KMS-11 (cell line): ENCODE data around the gene MTF2.

ENCODE experiments used
- H2AFZ ChIP-seq: fragments of 200-600 bp; sonication (generic); 2 replicates; pipeline ENCODE4 v1.6.1; 2016; ENCODE audit warnings: antibody characterized with exemption, mixed run types, low read depth
- H3K27ac ChIP-seq: fragments of 200-600 bp; sonication (generic); 2 replicates; pipeline ENCODE4 v1.6.1; 2016; ENCODE audit warnings: mild to moderate bottlenecking, mixed run types
- H3K27me3 ChIP-seq: fragments of 200-600 bp; sonication (generic); 2 replicates; pipeline ENCODE4 v1.6.1; 2017; ENCODE audit warnings: mild to moderate bottlenecking, low read depth, mixed run types, moderate library complexity; ENCODE audit not compliant: insufficient read depth
- H3K36me3 ChIP-seq: fragments of 200-600 bp; sonication (generic); 2 replicates; pipeline ENCODE4 v1.6.1; 2017; ENCODE audit warnings: mild to moderate bottlenecking, mixed run types; ENCODE audit not compliant: insufficient read depth
- H3K4me1 ChIP-seq: fragments of 200-600 bp; sonication (generic); 2 replicates; pipeline ENCODE4 v1.6.1; 2016; ENCODE audit warnings: mild to moderate bottlenecking, low read depth, mixed run types; ENCODE audit not compliant: poor library complexity, severe bottlenecking
- H3K4me2 ChIP-seq: fragments of 200-600 bp; sonication (generic); 2 replicates; pipeline ENCODE4 v1.7.0; 2016; ENCODE audit warnings: mild to moderate bottlenecking, mixed run types
- H3K4me3 ChIP-seq: fragments of 200-600 bp; sonication (generic); IDR thresholded peaks from 2 replicates; pipeline ENCODE4 v1.6.1; 2017; ENCODE audit warnings: low read depth, low read length, mixed read lengths; ENCODE audit not compliant: insufficient read depth
- H3K79me2 ChIP-seq: fragments of 200-600 bp; sonication (generic); 2 replicates; pipeline ENCODE4 v1.6.1; 2016; ENCODE audit warnings: low read depth, mixed run types; ENCODE audit not compliant: insufficient read depth
- H3K9ac ChIP-seq: fragments of 200-600 bp; sonication (generic); 2 replicates; pipeline ENCODE4 v1.6.1; 2016; ENCODE audit warnings: mild to moderate bottlenecking, mixed run types
- H4K20me1 ChIP-seq: fragments of 200-600 bp; sonication (generic); 2 replicates; pipeline ENCODE4 v1.6.1; 2016; ENCODE audit warnings: mild to moderate bottlenecking, mixed run types; ENCODE audit not compliant: insufficient read depth
- CTCF ChIP-seq: fragments of 200-600 bp; sonication (generic); conservative IDR thresholded peaks from 2 replicates; pipeline ENCODE4 v1.6.1; 2017; ENCODE audit warnings: low read depth, mild to moderate bottlenecking, antibody characterized with exemption, low read length, moderate library complexity, mixed read lengths

Gene MTF2

GRCh38 chr1:93095804-93096585 lies 16.9 kb downstream of the MTF2 start:
- no peaks in the 10 kb centered on the region for H3K27me3 ChIP-seq
- H4K20me1 ChIP-seq = no peaks in the 10 kb centered on the region
- H2AFZ ChIP-seq = no peak overlapping the region
- H3K9ac ChIP-seq = no peak overlapping the region
- no peak overlapping the region for H3K27ac ChIP-seq
- peaks cover 87% of the 10 kb centered on the region; the same call in 1 of the 2 replicates for H3K79me2 ChIP-seq
- peaks cover 2% of the 10 kb centered on the region for H3K4me1 ChIP-seq
- no peak for TF ChIP-seq CTCF
- H3K4me2 ChIP-seq = no peak overlapping the region
- H3K4me3 ChIP-seq = no peak overlapping the region
- H3K36me3 ChIP-seq = no peaks in the 10 kb centered on the region

GRCh38 chr1:93102142-93102541 lies 23.1 kb downstream of the MTF2 start:
- Histone ChIP-seq H2AFZ (no peak overlapping the region), H3K4me3 (no peak overlapping the region), H3K27me3 (no peaks in the 10 kb centered on the region), H3K4me2 (no peak overlapping the region), H3K79me2 (peaks cover 50% of the 10 kb centered on the region; the same call in 1 of the 2 replicates), H3K9ac (no peak overlapping the region), H3K36me3 (no peaks in the 10 kb centered on the region), H3K4me1 (no peaks in the 10 kb centered on the region), H4K20me1 (no peaks in the 10 kb centered on the region), H3K27ac (no peak overlapping the region)
- TF ChIP-seq CTCF = no peak

GRCh38 chr1:93106226-93106625 lies 27.1 kb downstream of the MTF2 start:
- no peaks in the 10 kb centered on the region for H3K27me3 ChIP-seq
- H3K4me2 ChIP-seq = no peak overlapping the region
- H3K79me2 ChIP-seq = peaks cover 29% of the 10 kb centered on the region; the same call in 1 of the 2 replicates
- H3K4me1 ChIP-seq = peaks cover 21% of the 10 kb centered on the region
- no peak overlapping the region for H2AFZ ChIP-seq
- H3K36me3 ChIP-seq = no peaks in the 10 kb centered on the region
- no peak overlapping the region for H3K27ac ChIP-seq
- H3K4me3 ChIP-seq = no peak overlapping the region
- TF ChIP-seq CTCF = no peak
- 0 out of 2 replicates have a peak, but pooled peaks cover 4% of the 10 kb centered on the region for H4K20me1 ChIP-seq
- H3K9ac ChIP-seq = no peak overlapping the region

- H3K4me2 ChIP-seq = no peak overlapping the region
- no peak overlapping the region for H3K27ac ChIP-seq
- H3K27me3 ChIP-seq = no peaks in the 10 kb centered on the region
- H2AFZ ChIP-seq = no peak overlapping the region
- H3K9ac ChIP-seq = no peak overlapping the region
- H3K79me2 ChIP-seq = peaks cover 20% of the 10 kb centered on the region; the same call in 1 of the 2 replicates
- no peak overlapping the region for H3K4me3 ChIP-seq
- H3K4me1 ChIP-seq = peaks cover 29% of the 10 kb centered on the region
- H4K20me1 ChIP-seq = 0 out of 2 replicates have a peak, but pooled peaks cover 4% of the 10 kb centered on the region
- no peak for TF ChIP-seq CTCF
- H3K36me3 ChIP-seq = no peaks in the 10 kb centered on the region
These were observed 28.3 kb downstream of the MTF2 start for GRCh38 chr1:93107395-93107794.
